Measurements from ENCODE around the gene DSCAML1. TPM values are rescaled to one million over a fixed set of nuclear protein-coding genes. Genes with fewer than 3 reads are reported as not detected.

DSCAML1 gene
- total and polyA plus RNA-seq, 10 of the 15 experiments (the other 5 are each of a cell fraction or from before 2014, with no cell fraction given): 0.03 to 0.18 (median 0.06) TPM; not detected in 1

DNA sequence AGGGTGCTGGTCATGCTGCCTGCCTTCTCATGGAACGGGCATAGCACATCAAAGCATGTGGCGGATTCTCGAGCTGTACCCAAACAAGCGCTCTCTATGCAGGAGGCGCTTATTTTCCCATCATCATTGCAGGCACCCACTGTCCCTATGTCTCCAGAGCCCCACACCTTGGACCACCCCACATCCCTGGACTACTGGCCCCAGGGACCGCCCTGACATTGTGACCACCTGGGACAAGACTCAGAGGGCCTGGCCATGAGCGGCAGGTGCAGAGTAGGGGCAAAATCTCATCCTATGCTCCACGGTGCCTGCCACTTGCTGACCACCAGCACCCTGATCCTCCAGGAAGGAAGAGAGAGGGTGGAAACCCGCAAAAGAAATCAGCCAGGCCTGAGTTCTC lies 170.4 kb downstream of the DSCAML1 start (continued):
- TF ChIP-seq FOS (IDR thresholded peaks at IDR 0.05; ENCODE audit: borderline replicate concordance, extremely low read depth, insufficient read length) (no peak), SMAD1 (IDR thresholded peaks at IDR 0.05; ENCODE audit: low read depth, partially characterized antibody) (no peak), ZNF217 (IDR thresholded peaks at IDR 0.05) (no peak), STAT3 (IDR thresholded peaks at IDR 0.05; ENCODE audit: low read depth, low read length) (no peak), CHD4 (IDR thresholded peaks at IDR 0.05) (no peak)

GRCh38 chr11:117625237-117625636 lies 171.8 kb downstream of the DSCAML1 start:
- Histone ChIP-seq H3K27me3 (replicated peaks in 1 of 2; ENCODE audit: control insufficient read depth in 2 of 2, insufficient read depth in 2 of 2, low read length in 1 of 2) (peaks cover 0 to 6% of the 10 kb centered on the region in 2 experiments; a peak in 3 of 4 replicates), H3K9ac (ENCODE audit: control insufficient read depth, insufficient read depth, low read length) (no peak overlapping the region), H2AFZ (ENCODE audit: control insufficient read depth, low read depth, low read length) (no peak overlapping the region), H3K27ac (ENCODE audit: control insufficient read depth, insufficient read depth) (no peak overlapping the region), H3K9me3 (replicated peaks; ENCODE audit: control insufficient read depth, insufficient read depth, low read length) (peaks cover 2% of the 10 kb centered on the region; the same call in 2 of the 3 replicates), H3K4me3 (no peak overlapping the region), H4K20me1 (ENCODE audit: control insufficient read depth, insufficient read depth) (no peaks in the 10 kb centered on the region), H3K79me2 (ENCODE audit: control insufficient read depth, insufficient read depth, low read length) (no peaks in the 10 kb centered on the region), H3K4me2 (ENCODE audit: control insufficient read depth, insufficient read depth) (no peak overlapping the region), H3K4me1 (ENCODE audit: control insufficient read depth, insufficient read depth, low read length) (no peaks in the 10 kb centered on the region), H3K36me3 (ENCODE audit: control insufficient read depth in 2 of 2, insufficient read depth in 2 of 2, low read length in 1 of 2) (no peaks in the 10 kb centered on the region)
- intact Hi-C loops (cut with micrococcal nuclease; ENCODE audit: unreplicated experiment) (no loop called here), in situ Hi-C loops (cut with MboI) (no loop called here)
- ATAC-seq (no peak), FAIRE-seq (no peak), DNase-seq (ENCODE audit: low read depth, low spot score) (no peak)
- no TSS peak for BruUV-seq (replicated peaks)
- ChIA-PET CTCF (interaction anchor here (0.7 to 1.5 kb wide), 2 partner anchors 9 to 258 kb away, joined by 3 read pairs; no protein-coding TSS in a partner anchor), RAD21 (ENCODE audit: unreplicated experiment) (interaction anchor here (1.0 to 1.1 kb wide), 2 partner anchors 19 to 199 kb away, joined by 5 read pairs; no protein-coding TSS in a partner anchor), SMC1A (ENCODE audit: uncharacterized antibody, unreplicated experiment) (interaction anchor here (1.1 to 3.0 kb wide), 4 partner anchors 9 to 199 kb away, joined by 3 to 9 read pairs (median 5); no protein-coding TSS in a partner anchor), POLR2A (no interaction called here)
- WGBS (ENCODE audit: insufficient coverage, insufficient replicate concordance, low lambda C conversion rate, missing lambda C conversion rate): 3% methylated on average over 4 of the region's 4 CpGs
- TF ChIP-seq, protein P1, sequence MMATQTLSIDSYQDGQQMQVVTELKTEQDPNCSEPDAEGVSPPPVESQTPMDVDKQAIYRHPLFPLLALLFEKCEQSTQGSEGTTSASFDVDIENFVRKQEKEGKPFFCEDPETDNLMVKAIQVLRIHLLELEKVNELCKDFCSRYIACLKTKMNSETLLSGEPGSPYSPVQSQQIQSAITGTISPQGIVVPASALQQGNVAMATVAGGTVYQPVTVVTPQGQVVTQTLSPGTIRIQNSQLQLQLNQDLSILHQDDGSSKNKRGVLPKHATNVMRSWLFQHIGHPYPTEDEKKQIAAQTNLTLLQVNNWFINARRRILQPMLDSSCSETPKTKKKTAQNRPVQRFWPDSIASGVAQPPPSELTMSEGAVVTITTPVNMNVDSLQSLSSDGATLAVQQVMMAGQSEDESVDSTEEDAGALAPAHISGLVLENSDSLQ (IDR thresholded peaks at IDR 0.05): no peak
- TF ChIP-seq NBN (IDR thresholded peaks at IDR 0.05) (no peak), MXI1 (IDR thresholded peaks at IDR 0.05; ENCODE audit: low read depth, low read length) (no peak), SMC3 (IDR thresholded peaks at IDR 0.05; ENCODE audit: borderline replicate concordance, low read length) (no peak), MAX (IDR thresholded peaks at IDR 0.05; ENCODE audit: low read depth, low read length) (no peak), PML (IDR thresholded peaks at IDR 0.05; ENCODE audit: low read length) (no peak), POU2F2 (IDR thresholded peaks at IDR 0.05; ENCODE audit: borderline replicate concordance, low read depth, low read length) (no peak), ZNF622 (IDR thresholded peaks at IDR 0.05) (no peak)
- TF ChIP-seq, protein P2, sequence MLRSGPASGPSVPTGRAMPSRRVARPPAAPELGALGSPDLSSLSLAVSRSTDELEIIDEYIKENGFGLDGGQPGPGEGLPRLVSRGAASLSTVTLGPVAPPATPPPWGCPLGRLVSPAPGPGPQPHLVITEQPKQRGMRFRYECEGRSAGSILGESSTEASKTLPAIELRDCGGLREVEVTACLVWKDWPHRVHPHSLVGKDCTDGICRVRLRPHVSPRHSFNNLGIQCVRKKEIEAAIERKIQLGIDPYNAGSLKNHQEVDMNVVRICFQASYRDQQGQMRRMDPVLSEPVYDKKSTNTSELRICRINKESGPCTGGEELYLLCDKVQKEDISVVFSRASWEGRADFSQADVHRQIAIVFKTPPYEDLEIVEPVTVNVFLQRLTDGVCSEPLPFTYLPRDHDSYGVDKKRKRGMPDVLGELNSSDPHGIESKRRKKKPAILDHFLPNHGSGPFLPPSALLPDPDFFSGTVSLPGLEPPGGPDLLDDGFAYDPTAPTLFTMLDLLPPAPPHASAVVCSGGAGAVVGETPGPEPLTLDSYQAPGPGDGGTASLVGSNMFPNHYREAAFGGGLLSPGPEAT (IDR thresholded peaks at IDR 0.05; ENCODE audit: low read depth): no peak

Data from GM12878 (cell line).